ENCODE measurements around the gene TBXA2R.

- TF ChIP-seq CTCF (conservative IDR thresholded peaks at IDR 0.05; ENCODE audit: low read depth, low read length) (no peak), RCOR1 (IDR thresholded peaks at IDR 0.05; ENCODE audit: insufficient replicate concordance, low read length) (no peak), SMC3 (IDR thresholded peaks at IDR 0.05; ENCODE audit: low read depth, low read length) (no peak), RAD21 (IDR thresholded peaks at IDR 0.05; ENCODE audit: low read length) (no peak), CHD1 (IDR thresholded peaks at IDR 0.05; ENCODE audit: low read depth, low read length) (no peak), POLR2A (IDR thresholded peaks at IDR 0.05; ENCODE audit: low read depth, low read length) (no peak), USF2 (IDR thresholded peaks at IDR 0.05; ENCODE audit: low read depth, low read length) (no peak), CEBPB (IDR thresholded peaks at IDR 0.05; ENCODE audit: low read depth, low read length) (no peak), ELK1 (IDR thresholded peaks at IDR 0.05; ENCODE audit: borderline replicate concordance, low read depth, low read length) (no peak), FOS (IDR thresholded peaks at IDR 0.05; ENCODE audit: low read depth, low read length) (no peak), BHLHE40 (IDR thresholded peaks at IDR 0.05; ENCODE audit: low read depth, low read length) (no peak), MXI1 (IDR thresholded peaks at IDR 0.05; ENCODE audit: borderline replicate concordance, low read depth, low read length) (no peak), RFX5 (IDR thresholded peaks at IDR 0.05; ENCODE audit: low read depth, low read length) (no peak)
Measured at GRCh38 chr19:3547767-3548282, 58.9 kb downstream of the TBXA2R start.
